DMS 273 (cell line): ENCODE measurements around the gene TRIOBP.
"Not testable (repeated sequence)": the region's sequence is repeated elsewhere in the genome, so short reads cannot be mapped to it uniquely, and the experiment has no call there.

Source experiments
- DNase-seq: peaks from one replicate; lab custom pipeline; 2025; ENCODE audit not compliant: unreplicated experiment; lab: John Stamatoyannopoulos, UW

Gene TRIOBP

DNA sequence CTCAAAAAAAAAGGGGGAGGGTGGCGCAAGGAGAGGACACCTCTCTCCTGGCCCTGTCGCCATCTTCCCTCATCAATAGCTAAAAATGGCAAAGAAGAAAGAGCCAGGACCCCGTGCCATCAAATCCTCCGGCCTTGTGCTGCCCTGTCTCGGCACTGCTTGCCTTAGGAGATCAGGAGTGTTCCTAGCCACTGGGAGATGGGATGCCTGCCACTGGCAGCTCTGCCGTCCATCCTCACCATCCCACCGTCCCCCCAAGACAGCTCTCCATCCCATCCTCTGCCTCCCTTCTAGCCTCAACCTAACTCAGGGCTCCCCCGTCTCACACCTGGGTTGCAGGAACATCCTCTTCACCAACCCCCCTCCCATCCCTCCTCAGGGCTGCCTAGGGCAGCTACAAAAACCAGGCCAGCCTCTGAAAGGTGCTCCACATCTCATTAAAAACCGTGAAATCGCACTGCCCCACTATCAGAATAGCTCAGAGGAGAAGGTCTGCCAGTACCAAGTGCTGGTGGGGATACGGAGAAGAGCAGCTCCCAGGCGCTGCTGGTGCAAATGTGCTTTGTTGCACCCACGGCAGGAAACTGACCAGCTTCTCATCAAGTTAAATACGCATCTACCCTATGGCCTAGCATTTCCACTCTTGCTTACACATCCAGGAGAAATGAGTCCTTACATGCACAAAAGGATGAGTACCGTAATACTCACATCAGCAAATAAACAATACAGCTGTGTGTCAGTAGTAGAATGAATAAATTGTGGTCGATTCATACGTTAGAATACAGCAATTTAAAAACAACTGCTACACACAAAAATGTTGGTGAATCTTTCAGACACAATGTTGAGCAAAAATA, 79.2 kb downstream of the TRIOBP start:
- no peak for DNase-seq

DNA sequence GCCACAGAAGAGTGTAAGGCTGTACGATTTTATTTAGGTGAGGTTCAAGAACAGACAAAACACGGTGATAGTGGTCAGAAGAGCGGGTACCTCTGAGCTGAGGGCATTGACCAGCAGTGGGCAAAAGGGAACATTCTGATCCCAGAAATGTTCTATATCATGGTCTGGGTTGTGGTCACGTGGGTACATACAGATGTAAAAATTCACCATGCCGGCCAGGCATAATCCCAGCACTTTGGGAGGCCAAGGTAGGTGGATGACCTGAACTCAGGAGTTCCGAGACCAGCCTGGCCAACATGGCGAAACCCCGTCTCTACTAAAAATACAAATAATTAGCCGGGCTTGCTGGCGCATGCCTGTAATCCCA, 79.8 kb downstream of the TRIOBP start:
- no peak for DNase-seq

DNA sequence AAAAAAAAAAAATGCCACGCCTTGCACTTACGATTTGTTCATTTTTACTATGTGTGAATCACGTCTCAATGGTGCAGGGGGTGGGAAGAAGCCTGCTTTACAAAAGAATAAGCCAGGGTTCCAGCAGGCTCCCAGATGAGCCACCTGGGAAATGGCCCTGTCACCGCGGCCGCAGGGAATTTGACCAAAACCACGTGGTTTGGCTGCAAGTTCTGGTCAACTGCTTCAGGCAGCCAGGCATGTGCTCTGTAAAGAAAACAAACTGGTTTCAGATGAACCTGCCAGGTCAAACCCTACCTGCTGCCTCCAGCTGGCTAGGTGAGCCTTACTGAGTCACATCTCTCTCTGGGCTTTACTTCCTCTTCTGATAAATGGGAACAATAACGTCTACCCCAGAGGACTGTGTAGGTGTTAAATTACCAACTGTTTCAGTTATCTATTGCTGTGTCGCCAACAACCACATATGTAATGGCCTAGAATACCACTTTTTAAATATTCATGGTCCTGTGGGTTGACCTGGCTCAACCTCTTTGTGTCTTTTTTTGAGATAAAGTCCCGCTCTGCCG, 80.4 kb downstream of the TRIOBP start:
- no peak for DNase-seq

DNA sequence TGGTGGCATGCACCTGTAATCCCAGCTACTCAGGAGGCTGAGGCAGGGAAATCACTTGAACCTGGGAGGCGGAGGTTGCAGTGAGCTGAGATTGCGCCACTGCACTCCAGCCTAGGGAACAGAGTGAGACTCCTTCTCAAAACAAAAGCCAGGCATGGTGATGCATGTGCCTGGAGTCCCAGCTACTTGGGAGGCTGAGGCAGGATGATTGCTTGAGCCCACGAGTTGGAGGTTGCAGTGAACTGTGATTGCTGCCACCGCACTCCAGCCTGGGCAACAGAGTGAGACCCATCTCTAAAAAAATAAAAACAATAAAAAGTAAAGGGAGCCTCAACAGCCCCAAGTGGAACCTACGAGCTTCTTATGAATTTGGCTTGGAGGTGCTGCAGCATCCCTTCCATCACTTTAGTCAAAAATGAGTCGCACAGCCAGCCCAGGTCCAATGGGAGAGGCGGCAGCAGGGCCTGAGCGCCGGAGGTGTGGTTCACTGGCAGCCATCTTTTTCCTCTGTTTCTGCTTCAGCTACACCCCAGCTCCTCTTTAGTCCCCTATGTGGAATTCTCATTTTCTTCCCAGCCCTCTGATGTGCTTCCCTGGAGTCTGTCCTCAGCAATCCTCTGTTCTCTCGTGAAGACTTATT, 81.6 kb downstream of the TRIOBP start:
- DNase-seq, result no peak

DNA sequence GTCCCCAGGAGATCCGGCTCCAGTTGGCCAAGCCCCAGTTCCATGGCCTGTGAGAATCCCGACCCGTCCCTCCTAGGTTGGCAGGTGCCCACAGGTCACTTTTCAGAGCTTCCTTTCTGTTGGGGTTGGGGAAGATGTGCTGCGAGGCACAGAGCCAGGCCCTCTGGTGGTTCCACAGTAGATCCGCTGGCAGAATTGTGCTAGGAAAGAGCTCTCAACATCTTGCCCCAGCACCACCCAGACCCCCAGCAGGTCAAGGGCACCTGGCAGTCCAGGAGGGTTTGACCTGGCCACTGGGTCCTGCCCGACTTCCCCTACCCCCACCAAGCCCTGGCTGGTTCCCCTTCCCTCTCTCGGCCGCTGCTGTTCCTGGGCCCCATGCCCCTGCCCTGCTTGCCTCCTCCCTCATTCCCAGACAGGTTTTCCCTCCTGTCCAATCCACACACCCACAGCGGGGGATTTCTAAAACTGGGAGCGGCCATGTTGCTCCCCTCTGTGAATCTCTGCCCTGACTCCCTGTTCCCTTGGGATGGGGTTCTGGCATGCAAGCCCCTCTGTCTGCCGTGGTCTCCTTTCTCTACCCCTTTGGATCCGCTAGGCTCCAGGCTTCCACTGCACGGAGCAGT, 84.7 kb downstream of the TRIOBP start:
- DNase-seq, result peak; percentile 57

DNA sequence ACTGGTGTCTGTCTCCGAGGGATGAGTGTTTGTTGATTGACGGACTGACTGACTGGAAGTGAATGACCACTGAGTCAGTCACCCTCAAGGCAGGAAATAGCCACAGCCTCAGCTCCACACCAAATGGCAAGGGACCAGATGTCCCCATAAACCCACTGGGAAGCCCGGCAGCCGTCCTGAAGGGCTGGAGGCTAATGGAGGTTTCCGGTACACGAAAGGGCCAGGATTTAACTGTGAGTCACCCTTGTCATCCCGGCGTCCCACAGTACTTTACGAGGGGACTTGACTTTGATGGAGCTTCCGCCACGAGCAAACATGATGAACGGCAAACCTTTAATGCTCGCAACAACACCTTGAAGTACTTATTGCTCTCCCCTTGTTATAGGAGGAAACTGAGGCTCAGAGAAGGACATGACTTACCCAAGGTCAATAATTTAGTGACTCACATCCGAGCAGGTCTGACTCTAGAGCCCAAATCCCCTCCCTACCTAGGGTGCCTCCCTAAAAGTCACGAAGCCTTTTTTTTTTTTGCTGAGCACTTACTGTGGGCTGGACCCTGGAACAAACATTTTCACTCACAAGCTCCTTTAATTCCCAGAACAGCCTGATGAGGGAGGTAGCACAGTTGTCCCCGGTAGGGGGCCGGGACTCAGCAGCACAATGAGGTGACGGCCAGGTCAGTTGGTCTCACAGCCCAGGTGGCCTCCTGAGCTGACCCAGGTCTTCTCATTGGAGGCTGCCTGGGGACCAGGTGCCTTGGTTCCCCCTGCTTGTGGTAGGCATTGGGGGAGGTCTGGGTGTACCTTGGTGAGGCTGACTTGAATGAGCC, 85.7 kb downstream of the TRIOBP start:
- DNase-seq, result no peak

DNA sequence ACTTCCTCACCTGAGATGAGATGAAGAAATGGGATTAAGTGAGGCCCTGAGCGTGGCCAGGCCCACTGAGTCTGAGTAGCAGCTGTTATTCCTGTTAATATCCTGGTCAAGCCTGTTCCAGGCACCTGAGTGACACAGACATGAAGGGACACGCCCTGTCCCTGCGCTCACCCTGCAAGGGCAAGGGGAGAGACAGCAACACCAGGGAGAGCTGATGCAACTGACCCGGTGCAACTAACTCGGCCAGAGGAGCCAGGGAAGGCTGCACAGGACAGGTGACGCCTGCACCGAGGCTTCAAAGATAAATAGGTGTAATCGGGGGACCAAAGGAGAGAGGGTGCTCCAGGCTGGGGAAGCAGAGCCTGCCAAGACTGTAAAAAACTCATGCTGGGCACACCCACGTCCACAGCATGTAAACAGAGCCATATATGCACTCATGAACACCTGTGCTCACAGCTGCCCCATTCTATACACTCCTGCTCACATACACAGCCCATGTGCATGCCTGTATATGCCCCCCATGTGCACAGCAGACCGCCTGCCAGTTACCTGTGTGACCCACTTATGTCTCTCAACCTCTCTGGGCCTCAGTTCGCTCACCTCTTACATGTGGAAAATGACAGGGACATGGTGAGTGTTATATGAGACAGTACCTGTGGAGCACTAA, 88.1 kb downstream of the TRIOBP start:
- no peak for DNase-seq

DNA sequence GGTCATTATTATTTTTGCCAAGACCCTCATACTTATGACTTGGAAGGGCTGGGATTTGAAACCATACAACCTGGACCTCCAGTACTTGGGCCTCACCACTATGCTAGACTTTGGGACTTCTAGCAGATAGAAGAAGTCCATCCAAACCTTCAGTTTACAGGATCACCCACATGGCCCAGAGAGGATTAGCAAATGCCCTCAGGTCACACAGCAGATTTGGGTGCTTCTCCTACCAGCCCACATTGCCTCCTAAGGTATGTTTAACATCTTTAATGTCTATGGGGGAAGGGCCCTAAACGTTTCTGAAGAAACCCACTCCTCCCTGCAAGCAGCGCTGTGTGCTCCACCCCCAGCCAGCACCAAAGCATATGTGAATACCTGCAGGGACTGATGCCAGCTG, 93.4 kb downstream of the TRIOBP start:
- DNase-seq, result no peak

DNA sequence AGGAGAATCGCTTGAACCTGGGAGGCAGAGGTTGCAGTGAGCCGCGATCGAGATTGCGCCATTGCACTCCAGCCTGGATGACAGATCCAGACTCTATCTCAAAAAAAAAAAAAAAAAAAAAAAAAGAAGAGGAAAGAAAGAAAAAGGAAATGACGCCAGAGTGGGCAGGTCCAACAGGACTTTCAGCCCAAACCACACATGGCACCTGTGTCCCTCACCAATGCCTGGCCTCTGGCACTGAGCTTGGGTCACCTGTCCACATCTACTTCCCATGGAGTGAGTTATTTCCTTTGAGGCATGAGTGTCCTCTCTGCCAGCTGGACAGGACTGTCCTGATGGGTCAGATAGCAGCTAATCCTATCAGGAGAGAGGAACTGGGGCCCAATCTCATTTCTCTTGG, 95.6 kb downstream of the TRIOBP start:
- DNase-seq, result no peak

DNA sequence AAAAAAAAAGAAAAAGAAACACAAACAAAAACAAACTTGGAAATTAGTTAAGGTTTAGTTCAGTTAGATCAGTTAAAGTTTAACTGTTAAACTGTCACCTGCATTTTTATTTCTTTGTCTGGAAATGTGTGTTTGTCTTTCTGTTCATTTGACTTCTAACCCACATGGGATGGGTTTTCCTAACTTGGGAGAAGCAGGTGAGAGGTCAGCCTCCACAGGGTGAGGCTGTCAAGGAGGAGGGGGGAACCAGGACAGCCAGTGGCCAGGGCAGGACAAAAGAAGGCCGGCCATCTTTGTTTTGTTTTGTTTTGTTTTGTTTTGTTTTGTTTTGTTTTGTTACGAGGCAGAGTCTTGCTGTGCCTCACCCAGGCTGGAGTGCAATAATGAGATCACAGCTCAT, 97.5 kb downstream of the TRIOBP start:
- no peak for DNase-seq

DNA sequence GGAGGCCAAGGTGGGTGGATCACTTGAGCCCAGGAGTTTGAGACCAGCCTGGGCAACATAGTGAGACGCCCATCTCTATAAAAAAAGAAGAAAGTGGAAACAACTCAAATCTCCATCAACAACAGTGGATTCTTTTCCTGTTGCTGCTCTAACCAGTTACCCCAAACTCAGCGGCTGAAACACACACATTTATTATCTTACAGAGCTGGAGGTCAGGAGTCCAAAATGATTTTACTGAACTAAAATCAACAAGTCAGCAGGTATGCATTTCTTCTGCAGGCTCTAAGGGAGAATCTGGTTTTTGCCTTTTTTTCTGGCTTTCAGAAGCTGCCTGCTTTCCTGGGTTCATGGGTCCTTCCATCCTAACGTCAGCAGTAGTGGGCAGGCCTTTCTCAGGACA, 99.2 kb downstream of the TRIOBP start:
- DNase-seq, result no peak

DNA sequence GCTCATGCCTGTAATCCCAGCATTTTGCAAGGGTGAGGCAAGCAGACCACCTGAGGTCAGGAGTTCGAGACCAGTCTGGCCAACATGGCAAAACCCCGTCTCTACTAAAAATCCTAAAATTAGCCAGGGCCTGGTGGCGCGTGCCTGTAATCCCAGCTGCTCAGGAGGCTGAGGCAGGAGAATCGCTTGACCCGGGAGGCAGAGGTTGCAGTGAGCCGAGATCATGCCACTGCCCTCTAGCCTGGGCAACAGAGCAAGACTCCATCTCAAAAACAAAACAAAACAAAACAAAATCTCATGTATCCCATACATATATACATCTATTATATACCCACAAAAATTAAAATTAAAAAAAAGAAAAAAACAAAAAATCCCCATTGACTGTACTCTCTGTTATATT, 100.4 kb downstream of the TRIOBP start:
- DNase-seq, result not testable (repeated sequence)

DNA sequence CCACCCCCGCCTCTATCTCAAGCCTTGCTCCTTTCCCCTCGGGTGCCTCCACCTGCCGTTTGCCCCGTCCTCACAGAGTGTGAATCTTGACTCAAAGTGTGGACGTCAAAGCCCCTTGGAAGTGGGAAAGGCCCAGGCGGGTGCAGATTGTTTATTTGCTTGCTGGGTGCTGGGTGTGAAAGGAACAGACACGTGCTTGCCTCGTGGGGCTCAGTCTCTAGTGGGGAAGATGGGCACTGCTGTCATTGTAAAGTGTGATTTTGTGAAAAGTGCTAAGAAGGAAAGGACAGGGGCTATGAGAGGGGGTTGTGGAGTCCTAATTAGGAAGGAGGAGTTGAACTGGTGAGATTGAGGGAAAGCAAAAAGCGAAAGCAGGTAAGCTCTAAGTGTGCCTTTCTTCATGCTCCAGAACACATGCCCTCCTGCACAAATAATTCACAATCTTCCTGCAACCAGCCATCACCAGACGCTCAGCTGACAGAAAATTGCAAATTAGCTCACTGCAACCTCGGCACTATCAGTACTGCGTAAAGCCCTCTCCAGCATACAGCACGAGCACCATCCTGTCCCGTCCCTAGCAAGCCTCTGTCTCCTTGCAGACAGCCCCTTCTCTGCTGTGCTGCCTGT, 101.1 kb downstream of the TRIOBP start:
- DNase-seq, result no peak

DNA sequence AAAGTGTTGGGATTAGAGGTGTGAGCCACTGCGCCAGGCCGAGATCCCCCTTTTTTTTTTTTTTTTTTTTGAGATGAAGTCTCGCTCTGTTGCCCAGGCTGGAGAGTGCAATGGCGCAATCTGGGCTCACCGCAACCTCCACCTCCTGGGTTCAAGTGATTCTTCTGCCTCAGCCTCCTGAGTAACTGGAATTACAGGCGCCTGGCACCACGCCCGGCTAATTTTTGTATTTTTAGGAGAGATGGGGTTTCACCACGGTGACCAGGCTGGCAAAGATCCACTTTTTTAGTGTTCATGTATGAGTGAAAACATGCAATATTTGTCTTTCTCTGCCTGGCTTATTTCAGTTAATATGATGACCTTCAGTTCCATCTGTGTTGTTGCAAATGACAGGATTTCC, 103.1 kb downstream of the TRIOBP start:
- DNase-seq, result not testable (repeated sequence)

DNA sequence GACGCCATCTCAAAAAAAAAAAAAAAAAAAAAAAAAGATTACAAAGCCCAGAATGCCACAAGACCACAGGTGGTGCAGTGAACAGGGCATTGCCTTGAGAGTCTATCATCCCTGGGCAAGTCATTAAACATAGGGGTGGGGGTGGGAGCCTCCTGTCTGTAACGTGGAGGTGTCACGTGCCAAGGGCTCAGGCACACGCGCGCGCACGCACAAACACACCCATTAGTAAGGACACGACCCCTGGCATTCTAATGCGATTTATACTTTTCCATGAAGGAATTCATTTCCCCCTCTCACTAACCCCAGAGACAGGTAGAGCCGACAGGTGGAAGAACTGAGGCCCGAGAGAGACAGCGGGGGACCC, 105.1 kb downstream of the TRIOBP start:
- peak; percentile 50 for DNase-seq

DNA sequence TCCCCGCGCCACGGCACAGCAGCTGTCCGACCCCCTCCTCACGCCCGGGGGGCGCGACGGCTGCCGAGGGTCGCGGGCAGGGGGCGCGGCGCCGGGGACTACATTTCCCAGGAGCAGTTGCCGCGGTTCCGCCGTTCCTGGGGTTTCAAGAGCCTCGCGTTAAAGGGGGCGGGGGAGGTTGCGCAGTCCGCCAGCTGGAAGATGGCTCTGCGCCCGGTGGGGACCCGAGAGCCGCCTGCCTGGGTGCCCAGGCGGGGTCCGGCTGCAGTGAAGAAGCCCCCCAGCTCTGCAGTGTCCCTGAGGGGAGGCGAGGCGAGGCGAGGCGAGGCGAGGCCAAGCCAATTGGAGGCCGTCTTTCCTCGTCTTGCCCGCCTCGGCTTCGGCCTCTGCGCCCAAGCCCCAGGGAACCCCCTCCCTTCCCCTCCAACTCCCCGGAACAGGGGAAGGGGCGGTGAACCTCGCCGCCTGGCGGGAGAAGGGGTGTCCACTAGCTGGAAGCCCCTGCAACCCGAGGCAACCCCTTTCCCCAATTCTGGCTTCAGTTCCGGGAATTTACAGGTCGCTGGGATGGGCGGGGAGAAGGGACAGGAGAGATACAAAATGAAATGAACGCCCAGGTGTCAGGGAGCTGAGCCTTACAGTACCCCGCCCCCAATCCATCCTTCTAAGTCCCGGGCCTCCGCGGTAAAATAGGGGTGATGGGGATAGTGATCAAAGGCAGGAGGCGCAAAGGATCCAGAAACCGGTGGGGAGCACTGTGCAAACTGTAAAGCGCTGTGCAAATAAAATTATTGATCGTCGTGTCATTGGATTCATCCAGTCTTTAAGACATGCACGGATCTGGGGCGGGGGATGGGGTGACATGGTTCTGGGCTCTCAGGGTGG, 105.7 kb downstream of the TRIOBP start:
- peak; percentile 76 for DNase-seq

DNA sequence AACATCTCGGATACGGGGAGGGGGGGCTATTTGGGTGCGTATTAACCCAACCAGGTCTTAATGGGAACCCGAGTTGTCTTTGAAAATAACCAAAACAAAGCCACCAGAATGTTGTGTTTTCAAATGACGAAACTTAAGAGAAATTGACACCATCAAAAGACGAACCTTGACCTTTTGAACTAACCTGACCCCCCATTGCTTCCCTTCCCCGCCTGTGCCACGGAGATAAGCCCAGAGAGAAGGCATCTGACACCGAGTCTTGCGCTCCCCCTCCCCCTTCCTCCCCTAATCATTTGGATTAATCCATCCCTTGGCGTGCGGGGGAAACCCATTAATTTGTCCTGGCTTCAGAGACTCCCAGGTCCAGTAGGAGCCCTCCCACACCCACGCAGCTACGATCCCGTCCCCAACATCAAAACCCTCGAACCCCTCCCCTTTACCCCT, 106.4 kb downstream of the TRIOBP start:
- no peak for DNase-seq

DNA sequence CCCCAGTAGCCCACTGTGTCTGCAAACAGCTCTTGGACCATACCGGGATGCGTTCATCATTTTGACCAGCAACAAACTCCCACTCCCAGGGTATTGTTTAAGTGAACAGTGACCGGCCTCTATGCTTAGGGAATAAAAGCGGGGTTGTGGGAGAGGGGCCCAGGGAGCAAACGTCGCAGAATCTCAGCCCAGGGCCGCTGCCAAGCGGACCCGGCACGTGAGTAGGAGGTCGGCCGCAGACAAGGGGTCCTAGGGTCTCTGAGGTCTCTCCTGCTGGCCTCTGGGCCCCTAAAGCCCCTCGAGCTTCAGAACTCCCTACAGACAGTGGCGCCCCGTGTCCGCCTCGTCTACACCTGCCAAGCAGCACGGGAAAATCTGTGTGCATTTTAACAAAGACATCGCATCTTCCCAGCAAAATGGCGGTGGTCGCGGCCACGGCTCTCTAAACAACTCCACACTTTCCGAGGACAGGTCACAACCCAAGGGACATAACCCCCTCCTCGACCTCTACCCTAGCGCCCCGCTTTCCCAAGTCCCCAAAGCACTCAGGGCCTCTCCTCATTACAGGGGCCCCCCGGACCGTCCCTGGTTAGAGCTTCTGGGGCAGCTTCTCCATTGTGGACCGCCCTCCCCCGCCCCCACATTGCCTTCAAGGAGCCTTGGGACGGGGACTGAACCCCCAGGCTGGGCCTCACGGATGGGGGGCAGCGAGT, 106.9 kb downstream of the TRIOBP start:
- no peak for DNase-seq
